Glutamatergic neuron (in vitro differentiated cells): ENCODE data around the gene PBX2. TPM values are rescaled to one million over a fixed set of nuclear protein-coding genes. Genes with fewer than 3 reads are reported as not detected.
A peak's percentile ranks its signal among the peaks of the same experiment; 100 is the strongest.

ENCODE experiments used
- DNase-seq: peaks from one replicate; pipeline ENCODE4 v3.0.0; 2022
- H3K27ac Mint-ChIP-seq: one replicate; pipeline ENCODE4 v1.8.0; 2020; ENCODE audit warnings: mild to moderate bottlenecking, mixed read lengths, inconsistent platforms; ENCODE audit not compliant: unreplicated experiment
- H3K27me3 Mint-ChIP-seq: one replicate; pipeline ENCODE4 v1.8.0; 2020; ENCODE audit warnings: mild to moderate bottlenecking, moderate library complexity, mixed read lengths, inconsistent platforms; ENCODE audit not compliant: unreplicated experiment
- H3K36me3 Mint-ChIP-seq: one replicate; pipeline ENCODE4 v1.8.0; 2020; ENCODE audit warnings: mild to moderate bottlenecking, mixed read lengths, inconsistent platforms; ENCODE audit not compliant: unreplicated experiment
- H3K4me1 Mint-ChIP-seq: one replicate; pipeline ENCODE4 v1.8.0; 2020; ENCODE audit warnings: mild to moderate bottlenecking, low read depth, mixed read lengths, inconsistent platforms; ENCODE audit not compliant: unreplicated experiment
- H3K4me3 Mint-ChIP-seq: one replicate; pipeline ENCODE4 v1.8.0; 2020; ENCODE audit warnings: mild to moderate bottlenecking, mixed read lengths, inconsistent platforms; ENCODE audit not compliant: unreplicated experiment
- H3K9me3 Mint-ChIP-seq: one replicate; pipeline ENCODE4 v1.8.0; 2020; ENCODE audit warnings: mild to moderate bottlenecking, moderate library complexity, mixed read lengths, inconsistent platforms; ENCODE audit not compliant: unreplicated experiment
- long read RNA-seq: library from polyadenylated mRNA; unstranded; transcript quantifications from one replicate; pipeline ENCODE4 v2.0.0, GENCODE V29; 2020; ENCODE audit not compliant: unreplicated experiment
- total RNA-seq: library from RNA; stranded (reverse); fragmentation: NEBNext Ultra II Directional; extraction: Animal tissue kit (Norgen Biotek cat#: 25700); gene quantifications from one replicate; pipeline ENCODE4 v1.2.1, GENCODE V29; 2021; ENCODE audit not compliant: unreplicated experiment
- TF ChIP-seq, protein P1 (sequence below): fragments of 200-600 bp; sonication (generic); IDR thresholded peaks from one replicate; pipeline ENCODE4 v1.5.0; 2021; ENCODE audit not compliant: partially characterized antibody, unreplicated experiment

The PBX2 gene, protein sequence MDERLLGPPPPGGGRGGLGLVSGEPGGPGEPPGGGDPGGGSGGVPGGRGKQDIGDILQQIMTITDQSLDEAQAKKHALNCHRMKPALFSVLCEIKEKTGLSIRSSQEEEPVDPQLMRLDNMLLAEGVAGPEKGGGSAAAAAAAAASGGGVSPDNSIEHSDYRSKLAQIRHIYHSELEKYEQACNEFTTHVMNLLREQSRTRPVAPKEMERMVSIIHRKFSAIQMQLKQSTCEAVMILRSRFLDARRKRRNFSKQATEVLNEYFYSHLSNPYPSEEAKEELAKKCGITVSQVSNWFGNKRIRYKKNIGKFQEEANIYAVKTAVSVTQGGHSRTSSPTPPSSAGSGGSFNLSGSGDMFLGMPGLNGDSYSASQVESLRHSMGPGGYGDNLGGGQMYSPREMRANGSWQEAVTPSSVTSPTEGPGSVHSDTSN
- total RNA-seq, result 105 TPM
- long read RNA-seq, result 0 reads

DNA sequence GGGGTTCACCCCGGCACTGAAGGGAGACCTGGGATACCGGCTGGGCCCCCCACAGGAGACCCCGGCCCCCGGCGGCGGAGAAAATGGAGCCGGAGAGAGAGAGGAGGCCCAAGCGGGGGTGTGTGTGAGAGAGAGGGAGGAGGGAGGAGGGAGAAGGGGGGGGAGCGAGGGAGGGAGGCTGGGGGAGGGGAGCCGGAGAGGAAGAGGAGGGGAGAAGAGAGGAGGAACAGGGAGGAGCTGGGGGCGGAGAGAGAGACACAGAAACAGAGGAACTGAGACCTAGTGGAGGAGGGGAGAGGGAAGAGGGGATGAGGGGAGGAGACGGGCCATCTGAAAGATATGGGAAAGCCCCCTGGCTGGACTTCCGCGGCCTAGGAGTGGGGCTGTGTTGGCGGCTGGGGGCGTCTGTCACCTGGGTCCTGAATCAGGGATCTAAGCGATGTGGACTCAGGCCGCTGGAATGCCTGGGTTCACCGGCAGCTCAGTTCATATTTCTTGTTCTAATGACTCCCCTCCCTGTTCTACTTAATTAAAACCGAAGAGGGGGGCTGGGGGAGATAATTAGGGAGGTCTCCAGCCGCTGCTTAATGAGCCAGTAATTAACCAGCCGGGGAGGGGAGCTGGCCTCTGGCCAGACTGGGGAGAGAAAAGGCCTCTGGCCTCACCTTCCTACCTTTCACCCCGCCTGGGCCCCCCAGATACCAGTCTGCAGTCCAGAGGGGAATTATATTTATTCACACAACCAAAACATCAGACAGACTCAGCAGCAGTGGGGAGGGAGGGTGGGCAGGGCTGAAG, at the start of gene PBX2:
PBX2 (minus strand) TSS at position 149 of the 798 bp plus-strand sequence. CDS start 287 bp downstream, outside the sequence.
- Mint-ChIP-seq H3K9me3 (peaks cover 13% of the 10 kb centered on the region), H3K4me3 (peak within 1 kb of the TSS; percentile 90), H3K4me1 (peaks cover 18% of the 10 kb centered on the region), H3K27me3 (peaks cover 10% of the 10 kb centered on the region), H3K27ac (peak within 1 kb of the TSS; percentile 94), H3K36me3 (no peaks in the 10 kb centered on the region)
- DNase-seq, result peak; percentile 78
- TF ChIP-seq, protein P1, sequence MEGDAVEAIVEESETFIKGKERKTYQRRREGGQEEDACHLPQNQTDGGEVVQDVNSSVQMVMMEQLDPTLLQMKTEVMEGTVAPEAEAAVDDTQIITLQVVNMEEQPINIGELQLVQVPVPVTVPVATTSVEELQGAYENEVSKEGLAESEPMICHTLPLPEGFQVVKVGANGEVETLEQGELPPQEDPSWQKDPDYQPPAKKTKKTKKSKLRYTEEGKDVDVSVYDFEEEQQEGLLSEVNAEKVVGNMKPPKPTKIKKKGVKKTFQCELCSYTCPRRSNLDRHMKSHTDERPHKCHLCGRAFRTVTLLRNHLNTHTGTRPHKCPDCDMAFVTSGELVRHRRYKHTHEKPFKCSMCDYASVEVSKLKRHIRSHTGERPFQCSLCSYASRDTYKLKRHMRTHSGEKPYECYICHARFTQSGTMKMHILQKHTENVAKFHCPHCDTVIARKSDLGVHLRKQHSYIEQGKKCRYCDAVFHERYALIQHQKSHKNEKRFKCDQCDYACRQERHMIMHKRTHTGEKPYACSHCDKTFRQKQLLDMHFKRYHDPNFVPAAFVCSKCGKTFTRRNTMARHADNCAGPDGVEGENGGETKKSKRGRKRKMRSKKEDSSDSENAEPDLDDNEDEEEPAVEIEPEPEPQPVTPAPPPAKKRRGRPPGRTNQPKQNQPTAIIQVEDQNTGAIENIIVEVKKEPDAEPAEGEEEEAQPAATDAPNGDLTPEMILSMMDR, result no peak

DNA sequence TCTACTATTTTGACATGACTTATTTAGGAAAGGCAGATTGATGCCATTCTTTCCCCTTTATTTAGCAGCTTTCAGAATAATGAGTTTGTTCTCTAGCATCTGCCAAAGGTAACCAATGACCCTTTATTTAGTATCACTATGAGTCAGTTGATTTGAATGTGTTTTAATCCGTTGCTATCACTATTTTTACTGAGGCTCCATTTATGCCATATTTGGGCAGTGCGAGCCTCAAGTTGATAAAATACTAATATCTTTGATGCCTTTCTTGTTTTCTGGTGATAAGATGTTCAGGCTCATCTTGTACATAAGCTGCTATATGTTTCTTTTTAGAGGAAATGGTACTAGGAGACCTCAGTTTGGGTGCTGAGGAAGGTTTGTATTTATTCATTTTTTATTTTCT, 49.5 kb upstream of the PBX2 start:
- peaks cover 5% of the 10 kb centered on the region for H3K27me3 Mint-ChIP-seq
- H3K36me3 Mint-ChIP-seq, result no peaks in the 10 kb centered on the region
- no peak overlapping the region for H3K4me3 Mint-ChIP-seq
- peaks cover 6% of the 10 kb centered on the region for H3K9me3 Mint-ChIP-seq
- no peaks in the 10 kb centered on the region for H3K4me1 Mint-ChIP-seq
- DNase-seq, result no peak
- TF ChIP-seq, protein P1, result no peak
- H3K27ac Mint-ChIP-seq, result no peak overlapping the region

DNA sequence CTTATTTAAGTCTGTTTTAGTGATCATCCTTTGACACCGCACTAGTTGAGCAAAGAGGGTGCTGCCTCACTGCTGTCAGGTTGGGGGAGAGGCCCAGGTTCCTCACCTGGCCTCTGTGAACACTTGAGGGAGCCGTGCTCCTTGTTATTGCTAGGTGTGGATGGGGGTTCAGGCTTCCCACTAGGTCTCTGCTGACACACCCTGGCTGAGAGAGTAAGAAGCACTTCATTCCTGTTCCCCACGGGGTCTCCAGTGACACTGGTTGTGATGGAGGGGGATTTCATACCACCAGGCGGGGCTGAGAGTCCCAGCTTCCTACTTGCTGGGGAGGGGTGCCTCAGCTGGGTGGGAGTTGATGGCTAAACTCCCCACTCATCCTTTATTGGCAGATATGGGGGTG, 44.9 kb upstream of the PBX2 start:
- Mint-ChIP-seq H3K36me3 (no peaks in the 10 kb centered on the region), H3K4me3 (no peak overlapping the region), H3K4me1 (no peaks in the 10 kb centered on the region), H3K9me3 (peaks cover 4% of the 10 kb centered on the region), H3K27ac (no peak overlapping the region), H3K27me3 (no peaks in the 10 kb centered on the region)
- DNase-seq, result no peak
- TF ChIP-seq, protein P1, result no peak

DNA sequence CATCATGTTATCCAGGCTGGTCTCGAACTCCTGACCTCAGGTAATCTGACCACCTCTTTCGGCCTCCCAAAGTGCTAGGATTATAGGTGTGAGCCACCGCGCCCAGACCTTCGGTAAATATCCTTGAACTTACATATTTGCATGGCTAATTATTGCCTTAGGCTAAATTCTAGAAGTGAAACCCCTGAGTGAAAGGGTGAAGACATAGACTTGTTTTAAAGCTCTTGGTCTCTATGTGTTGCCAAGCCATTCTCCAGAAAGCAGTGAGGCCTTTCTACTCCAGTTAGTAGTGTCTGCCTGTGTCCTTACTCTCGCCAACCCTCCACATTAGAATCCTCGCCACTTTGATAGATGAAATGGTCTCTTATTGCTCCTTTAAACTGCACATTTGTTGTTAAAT, 36.4 kb upstream of the PBX2 start:
- Mint-ChIP-seq H3K4me1 (no peaks in the 10 kb centered on the region), H3K27me3 (peaks cover 6% of the 10 kb centered on the region), H3K36me3 (no peaks in the 10 kb centered on the region), H3K4me3 (no peak overlapping the region), H3K9me3 (peaks cover 2% of the 10 kb centered on the region), H3K27ac (no peak overlapping the region)
- TF ChIP-seq, protein P1, result no peak
- DNase-seq, result no peak

DNA sequence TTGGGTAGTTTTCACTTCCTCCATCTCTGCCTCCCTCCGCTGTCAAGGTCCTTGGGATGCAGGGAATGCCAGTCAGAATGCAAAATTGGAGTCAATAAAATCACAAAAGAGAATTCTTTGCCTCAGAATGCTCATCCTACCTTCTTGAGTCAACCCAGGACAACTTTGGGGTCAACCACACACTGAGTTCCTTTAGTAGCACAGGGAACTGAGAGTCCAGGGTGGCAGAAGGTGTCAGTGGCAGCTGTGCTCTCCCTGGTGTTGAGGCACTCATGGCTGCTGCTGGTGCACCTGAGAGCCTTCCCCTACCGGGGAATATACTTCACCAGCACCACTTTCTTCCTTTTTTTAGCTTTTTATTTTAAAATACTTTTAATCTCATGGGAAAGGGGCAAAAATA, 34.7 kb upstream of the PBX2 start:
- TF ChIP-seq, protein P1, result no peak
- H3K9me3 Mint-ChIP-seq, result peaks cover 2% of the 10 kb centered on the region
- H3K36me3 Mint-ChIP-seq, result no peaks in the 10 kb centered on the region
- no peaks in the 10 kb centered on the region for H3K4me1 Mint-ChIP-seq
- no peak overlapping the region for H3K4me3 Mint-ChIP-seq
- H3K27me3 Mint-ChIP-seq, result peaks cover 7% of the 10 kb centered on the region
- no peak overlapping the region for H3K27ac Mint-ChIP-seq
- DNase-seq, result no peak
